ENCODE data around the gene SFXN5. TPM values are rescaled to one million over a fixed set of nuclear protein-coding genes. Genes with fewer than 3 reads are reported as not detected.

SFXN5 gene
- total and polyA plus RNA-seq, 2 of the 8 experiments (the other 6 are each of a cell fraction or from before 2014, with no cell fraction given) = 29.3 to 33.1 TPM

- Histone ChIP-seq H2BK12ac (ENCODE audit: low read depth, low read length) (peak overlapping the region; percentile 99; the same call in 1 of the 2 replicates), H3K79me1 (ENCODE audit: low read depth, low read length) (no peaks in the 10 kb centered on the region; the same call in 1 of the 2 replicates), H4K20me1 (replicated peaks in 1 of 2; ENCODE audit: control insufficient read depth in 1 of 2, insufficient read depth in 2 of 2, low read length in 2 of 2) (no peaks in the 10 kb centered on the region), H3K9ac (replicated peaks in 1 of 4; ENCODE audit: extremely low read depth in 1 of 4, low read depth in 3 of 4, low read length in 3 of 4) (no peak overlapping the region), H2BK15ac (ENCODE audit: low read length) (peak overlapping the region; percentile 50; the same call in 1 of the 2 replicates), H3K14ac (ENCODE audit: insufficient read length) (no peak overlapping the region), H3K4me3 (ENCODE audit: extremely low read depth in 1 of 4, insufficient read depth in 2 of 4, low read depth in 3 of 4, low read length in 4 of 4) (no peak overlapping the region), H2AFZ (ENCODE audit: low read length) (no peak overlapping the region), H3K27me3 (replicated peaks in 1 of 4; ENCODE audit: control insufficient read depth in 3 of 4, extremely low read depth in 1 of 4, insufficient read depth in 3 of 4, low read length in 3 of 4) (peaks cover 0 to 1% (median 0%) of the 10 kb centered on the region in 4 experiments; a peak in 1 of 7 replicates), H3K9me3 (ENCODE audit: insufficient read depth in 2 of 2, low read depth in 1 of 2, low read length in 1 of 2) (no peaks in the 10 kb centered on the region), H3K27ac (ENCODE audit: low read depth, low read length) (no peak overlapping the region), H3K4me1 (replicated peaks in 1 of 4; ENCODE audit: control insufficient read depth in 3 of 4, insufficient read depth in 4 of 4, low read length in 3 of 4) (peaks cover 3 to 24% (median 17%) of the 10 kb centered on the region in 4 experiments), H3K79me2 (ENCODE audit: control insufficient read depth in 1 of 2, insufficient read depth in 2 of 2, low read length in 2 of 2) (no peaks in the 10 kb centered on the region), H4K91ac (replicated peaks; ENCODE audit: insufficient read length, low read length) (peak overlapping the region; percentile 89), H2BK120ac (replicated peaks; ENCODE audit: low read depth, low read length) (peak overlapping the region; percentile 52), H2BK5ac (ENCODE audit: low read depth, low read length) (peak overlapping the region; percentile 100; the same call in 1 of the 2 replicates), H3K36me3 (ENCODE audit: control insufficient read depth in 2 of 4, insufficient read depth in 4 of 4, low read length in 3 of 4) (no peaks in the 10 kb centered on the region), H3K23me2 (ENCODE audit: low read depth, low read length) (no peaks in the 10 kb centered on the region), H3K23ac (ENCODE audit: insufficient read length) (no peak overlapping the region), H3K4ac (replicated peaks; ENCODE audit: insufficient read length, low read depth, low read length) (peak overlapping the region; percentile 83), H3K18ac (ENCODE audit: extremely low read depth, low read length) (peak overlapping the region; percentile 57; the same call in 1 of the 2 replicates), H3K4me2 (ENCODE audit: insufficient read depth in 1 of 2, low read depth in 2 of 2, low read length in 2 of 2) (no peak overlapping the region), H3K56ac (replicated peaks; ENCODE audit: insufficient read length, low read depth, low read length) (no peak overlapping the region), H4K5ac (ENCODE audit: insufficient read length, low read depth, low read length) (no peak overlapping the region), H4K8ac (ENCODE audit: extremely low read depth, insufficient read depth, low read length) (no peak overlapping the region), H2BK20ac (ENCODE audit: low read length) (peak overlapping the region; percentile 99), H2AK5ac (ENCODE audit: low read depth, low read length) (peak overlapping the region; percentile 95; the same call in 1 of the 2 replicates)
- POLR2A ChIA-PET (ENCODE audit: partially characterized antibody) = interaction anchor here (0.7 to 5.0 kb wide), 6 partner anchors 10 to 57 kb away, joined by 3 to 29 read pairs (median 6); partner anchors contain the start of gene EMX1
- no peak for DNase-seq (ENCODE audit: low read depth in 1 of 2, low spot score in 2 of 2)
- TF ChIP-seq POU5F1 (IDR thresholded peaks at IDR 0.05; ENCODE audit: low read depth, low read length) = no peak
- no peak for TF ChIP-seq MAX (IDR thresholded peaks at IDR 0.05)
- TF ChIP-seq TBP (IDR thresholded peaks at IDR 0.05; ENCODE audit: low read depth, low read length) = no peak
- CTCF ChIA-PET (ENCODE audit: partially characterized antibody) = interaction anchor here (0.6 to 25.6 kb wide), 16 partner anchors 9 to 203 kb away, joined by 3 to 490 read pairs (median 6); partner anchors contain the start of genes EMX1 and SPR
- FAIRE-seq = no peak
- 92% methylated on average over 14 of the region's 14 CpGs; no CpG with 5 or more reads in 1 of the 2 experiments for WGBS, 2 experiments (ENCODE audit: extremely low coverage in 1 of 2, insufficient coverage in 1 of 2, insufficient read length in 1 of 2, insufficient replicate concordance in 2 of 2, low coverage in 1 of 2, low lambda C conversion rate in 2 of 2, missing lambda C conversion rate in 1 of 2)
These were observed 118.6 kb downstream of the SFXN5 start for GRCh38 chr2:72952961-72953360.
